ENCODE measurements around the gene RBBP7. TPM values are rescaled to one million over a fixed set of nuclear protein-coding genes. Genes with fewer than 3 reads are reported as not detected.

RBBP7 gene
- total and polyA plus RNA-seq, 4 donors = 52.3 to 117 (median 83.7) TPM

GRCh38 chrX:16797841-16798240 is 72.3 kb downstream of the RBBP7 start:
- H3K9ac ChIP-seq (ENCODE audit: insufficient read depth in 1 of 2, low read length in 2 of 2) = no peak overlapping the region
- H3K4me3 ChIP-seq = no peak overlapping the region
- peaks cover 0 to 7% (median 2%) of the 10 kb centered on the region in 3 donors for H3K27me3 ChIP-seq (ENCODE audit: control insufficient read depth in 3 of 3, insufficient read depth in 3 of 3, low read length in 2 of 3)
- DNase-seq (no peak), ATAC-seq (ENCODE audit: insufficient read depth, low FRiP score) (no peak)
- WGBS, 2 donors = 47 to 90% methylated on average over 4 of the region's 4 CpGs
- peaks cover 0 to 10% (median 2%) of the 10 kb centered on the region in 4 donors for H3K36me3 ChIP-seq (ENCODE audit: control insufficient read depth in 4 of 4, insufficient read depth in 4 of 4, low read length in 4 of 4)
- no peaks in the 10 kb centered on the region for H3K9me3 ChIP-seq (ENCODE audit: control insufficient read depth in 4 of 4, insufficient read depth in 3 of 4, low read length in 3 of 4)
- no peak overlapping the region for H3K27ac ChIP-seq (ENCODE audit: low read depth in 1 of 2, low read length in 1 of 2)
- peaks cover 0 to 1% (median 0%) of the 10 kb centered on the region in 5 donors for H3K4me1 ChIP-seq (ENCODE audit: control insufficient read depth in 5 of 5, insufficient read depth in 5 of 5, low read length in 5 of 5)
- TF ChIP-seq CTCF (IDR thresholded peaks at IDR 0.05; ENCODE audit: control extremely low read depth, extremely low read depth) = no peak

GRCh38 chrX:16797358-16797757 is 72.8 kb downstream of the RBBP7 start:
- H3K9me3 ChIP-seq (ENCODE audit: control insufficient read depth in 4 of 4, insufficient read depth in 3 of 4, low read length in 3 of 4) = no peaks in the 10 kb centered on the region
- H3K27me3 ChIP-seq (ENCODE audit: control insufficient read depth in 3 of 3, insufficient read depth in 3 of 3, low read length in 2 of 3) = peaks cover 0 to 7% (median 2%) of the 10 kb centered on the region in 3 donors
- no peak for TF ChIP-seq CTCF (IDR thresholded peaks at IDR 0.05; ENCODE audit: control extremely low read depth, extremely low read depth)
- DNase-seq (peak; percentile 6 to 30 (median 13)), ATAC-seq (ENCODE audit: insufficient read depth, low FRiP score) (no peak)
- no peak overlapping the region for H3K9ac ChIP-seq (ENCODE audit: insufficient read depth in 1 of 2, low read length in 2 of 2)
- H3K36me3 ChIP-seq (ENCODE audit: control insufficient read depth in 4 of 4, insufficient read depth in 4 of 4, low read length in 4 of 4) = peaks cover 0 to 10% (median 2%) of the 10 kb centered on the region in 4 donors
- H3K27ac ChIP-seq (ENCODE audit: low read depth in 1 of 2, low read length in 1 of 2) = no peak overlapping the region
- WGBS, 2 donors = 57 to 86% methylated on average over 5 of the region's 5 CpGs
- H3K4me3 ChIP-seq = no peak overlapping the region
- H3K4me1 ChIP-seq (ENCODE audit: control insufficient read depth in 5 of 5, insufficient read depth in 5 of 5, low read length in 5 of 5) = peaks cover 0 to 1% (median 0%) of the 10 kb centered on the region in 5 donors

- H3K36me3 ChIP-seq (ENCODE audit: control insufficient read depth in 4 of 4, insufficient read depth in 4 of 4, low read length in 4 of 4) = peaks cover 0 to 10% (median 2%) of the 10 kb centered on the region in 4 donors
- peaks cover 0 to 7% (median 2%) of the 10 kb centered on the region in 3 donors for H3K27me3 ChIP-seq (ENCODE audit: control insufficient read depth in 3 of 3, insufficient read depth in 3 of 3, low read length in 2 of 3)
- WGBS, 2 donors = 95 to 96% methylated on average over 4 of the region's 4 CpGs
- DNase-seq (no peak), ATAC-seq (ENCODE audit: insufficient read depth, low FRiP score) (no peak)
- H3K4me1 ChIP-seq (ENCODE audit: control insufficient read depth in 5 of 5, insufficient read depth in 5 of 5, low read length in 5 of 5) = peaks cover 0 to 1% (median 0%) of the 10 kb centered on the region in 5 donors
- no peak overlapping the region for H3K4me3 ChIP-seq
- no peak overlapping the region for H3K9ac ChIP-seq (ENCODE audit: insufficient read depth in 1 of 2, low read length in 2 of 2)
- no peak for TF ChIP-seq CTCF (IDR thresholded peaks at IDR 0.05; ENCODE audit: control extremely low read depth, extremely low read depth)
- no peaks in the 10 kb centered on the region for H3K9me3 ChIP-seq (ENCODE audit: control insufficient read depth in 4 of 4, insufficient read depth in 3 of 4, low read length in 3 of 4)
- H3K27ac ChIP-seq (ENCODE audit: low read depth in 1 of 2, low read length in 1 of 2) = no peak overlapping the region
These were observed 73.9 kb downstream of the RBBP7 start for GRCh38 chrX:16796298-16796697.

Small RNA genes lying within 50 kb of the gene (small RNA-seq; reads per million reads assigned to genes)
- not detected for gene RF00019 (ENCODE audit: low replicate concordance)
- not detected for gene RNU4-6P (ENCODE audit: low replicate concordance)
- not detected for gene RPL12P49 (ENCODE audit: low replicate concordance)

Other genes starting within 250 kb of the RBBP7 start
- gene S100G, start 220.2 kb downstream of the RBBP7 start, total RNA-seq = not detected
- not detected for gene S100G, start 220.2 kb downstream of the RBBP7 start, polyA plus RNA-seq
- 10 to 100 TPM in 1 of 2 donors, 1 to 10 TPM in 1; 9.3 to 36.8 TPM for gene CTPS2, start 157.7 kb downstream of the RBBP7 start, total RNA-seq
- gene CTPS2, start 157.7 kb downstream of the RBBP7 start, polyA plus RNA-seq = 10 to 100 TPM in 1 of 2 donors, 1 to 10 TPM in 1; 4.2 to 10.5 TPM
- gene SYAP1, start 150.8 kb downstream of the RBBP7 start, total RNA-seq = 10 to 100 TPM; 31.1 to 32.0 TPM
- gene SYAP1, start 150.8 kb downstream of the RBBP7 start, polyA plus RNA-seq = 10 to 100 TPM; 10.2 to 15.3 TPM
- 10 to 100 TPM; 10.5 to 15.4 TPM for gene TXLNG, start 83.9 kb downstream of the RBBP7 start, total RNA-seq
- 1 to 10 TPM; 7.5 to 8.8 TPM for gene TXLNG, start 83.9 kb downstream of the RBBP7 start, polyA plus RNA-seq
- gene REPS2, start 76.3 kb upstream of the RBBP7 start, total RNA-seq = 10 to 100 TPM; 11.3 to 18.4 TPM
- gene REPS2, start 76.3 kb upstream of the RBBP7 start, polyA plus RNA-seq = 10 to 100 TPM in 1 of 2 donors, 1 to 10 TPM in 1; 8.0 to 12.0 TPM

Measured in lung (tissue), 13 donors.